Measurements from ENCODE around the gene FCGR2B.
"Not testable (repeated sequence)": the region's sequence is repeated elsewhere in the genome, so short reads cannot be mapped to it uniquely, and the experiment has no call there.

DNA sequence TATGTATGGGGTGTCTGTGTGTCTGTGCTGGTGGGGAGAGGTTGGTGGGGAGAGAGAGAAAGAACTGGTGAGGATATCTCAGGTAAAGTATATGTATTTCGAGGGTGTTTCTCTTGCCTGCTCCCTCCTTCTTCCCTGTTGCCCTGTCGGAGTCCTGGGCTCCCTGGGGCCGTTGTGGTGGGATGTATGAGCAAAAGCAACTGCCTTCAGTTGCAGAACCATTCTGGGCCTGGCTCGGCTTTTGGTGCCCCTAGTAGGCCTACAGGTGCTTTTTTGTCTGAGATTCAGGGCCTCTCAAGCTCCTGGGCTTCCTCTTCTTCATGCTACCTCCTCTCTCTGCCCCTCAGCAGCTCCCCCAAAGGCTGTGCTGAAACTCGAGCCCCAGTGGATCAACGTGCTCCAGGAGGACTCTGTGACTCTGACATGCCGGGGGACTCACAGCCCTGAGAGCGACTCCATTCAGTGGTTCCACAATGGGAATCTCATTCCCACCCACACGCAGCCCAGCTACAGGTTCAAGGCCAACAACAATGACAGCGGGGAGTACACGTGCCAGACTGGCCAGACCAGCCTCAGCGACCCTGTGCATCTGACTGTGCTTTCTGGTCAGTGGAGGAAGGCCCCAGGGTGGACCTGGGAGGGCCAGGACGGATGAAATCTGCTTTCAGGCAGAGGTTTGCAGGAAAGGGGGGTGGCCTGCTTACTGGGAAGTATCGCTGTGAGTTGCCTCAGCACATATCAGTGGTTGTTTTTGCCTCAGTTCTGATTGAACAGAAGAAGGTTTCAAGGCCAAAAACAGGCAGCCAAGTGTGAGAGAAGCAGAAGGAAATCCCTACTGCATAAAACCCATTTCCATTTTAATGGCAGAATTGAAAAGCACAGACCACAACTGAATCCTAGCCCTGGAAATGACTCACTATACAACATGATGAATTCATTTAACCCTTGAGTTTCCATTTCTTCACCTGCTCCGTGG lies 8.4 kb downstream of the FCGR2B start:
- TF ChIP-seq, protein P1, sequence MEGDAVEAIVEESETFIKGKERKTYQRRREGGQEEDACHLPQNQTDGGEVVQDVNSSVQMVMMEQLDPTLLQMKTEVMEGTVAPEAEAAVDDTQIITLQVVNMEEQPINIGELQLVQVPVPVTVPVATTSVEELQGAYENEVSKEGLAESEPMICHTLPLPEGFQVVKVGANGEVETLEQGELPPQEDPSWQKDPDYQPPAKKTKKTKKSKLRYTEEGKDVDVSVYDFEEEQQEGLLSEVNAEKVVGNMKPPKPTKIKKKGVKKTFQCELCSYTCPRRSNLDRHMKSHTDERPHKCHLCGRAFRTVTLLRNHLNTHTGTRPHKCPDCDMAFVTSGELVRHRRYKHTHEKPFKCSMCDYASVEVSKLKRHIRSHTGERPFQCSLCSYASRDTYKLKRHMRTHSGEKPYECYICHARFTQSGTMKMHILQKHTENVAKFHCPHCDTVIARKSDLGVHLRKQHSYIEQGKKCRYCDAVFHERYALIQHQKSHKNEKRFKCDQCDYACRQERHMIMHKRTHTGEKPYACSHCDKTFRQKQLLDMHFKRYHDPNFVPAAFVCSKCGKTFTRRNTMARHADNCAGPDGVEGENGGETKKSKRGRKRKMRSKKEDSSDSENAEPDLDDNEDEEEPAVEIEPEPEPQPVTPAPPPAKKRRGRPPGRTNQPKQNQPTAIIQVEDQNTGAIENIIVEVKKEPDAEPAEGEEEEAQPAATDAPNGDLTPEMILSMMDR (IDR thresholded peaks at IDR 0.05; ENCODE audit: poor library complexity): not testable (repeated sequence)
- not testable (repeated sequence) for TF ChIP-seq EZH2phosphoT487 (IDR thresholded peaks at IDR 0.05; ENCODE audit: low read depth, severe bottlenecking, unreplicated experiment); EZH2 (IDR thresholded peaks at IDR 0.05; ENCODE audit: borderline replicate concordance)

Measured in hepatocyte (in vitro differentiated cells).